RWPE1 (cell line): ENCODE measurements around the gene PARP1.

Source experiments
- CTCF ChIA-PET: fragments of 350-600 bp; sonication (Branson Sonifier 250); formaldehyde crosslinking; extraction: SDS; loops from one replicate; lab custom pipeline; 2021; lab: Yijun Ruan, JAX
- POLR2A ChIA-PET: fragments of 400-600 bp; formaldehyde crosslinking; extraction: SDS; loops from one replicate; lab custom pipeline; 2020; ENCODE audit warnings: antibody characterized with exemption; ENCODE audit not compliant: low non-redundant PET; lab: Yijun Ruan, JAX
- DNase-seq: peaks from one replicate; pipeline ENCODE4 v3.0.0; 2012; ENCODE audit warnings: low spot score
- H3K27ac ChIP-seq: fragments of 450-650 bp; 2 replicates; pipeline ENCODE4 v1.5.1; 2017
- TF ChIP-seq, protein P1 (sequence below): fragments of 450-650 bp; conservative IDR thresholded peaks from 2 replicates; pipeline ENCODE4 v1.5.1; 2017; ENCODE audit warnings: low read depth, mild to moderate bottlenecking

The PARP1 gene

DNA sequence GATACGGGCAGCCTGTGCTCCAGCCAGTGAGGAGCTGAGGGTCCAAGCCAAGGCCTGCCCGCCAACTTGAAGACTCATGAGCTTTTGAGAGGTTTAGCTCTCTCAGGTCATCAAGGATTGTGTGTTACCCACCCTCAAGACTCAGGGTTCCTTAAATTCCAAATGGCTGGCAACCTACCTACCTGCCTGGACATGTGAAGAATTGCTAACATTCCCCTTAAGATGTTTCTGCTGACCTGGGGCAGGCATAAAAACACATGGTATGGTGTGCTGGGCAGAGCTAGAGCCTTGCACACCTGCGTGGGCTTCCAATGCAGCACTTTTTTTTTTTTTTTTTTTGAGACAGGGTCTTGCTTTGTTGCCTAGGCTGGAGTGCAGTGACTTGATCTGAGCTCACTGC is 17.2 kb downstream of the PARP1 start:
- TF ChIP-seq, protein P1, sequence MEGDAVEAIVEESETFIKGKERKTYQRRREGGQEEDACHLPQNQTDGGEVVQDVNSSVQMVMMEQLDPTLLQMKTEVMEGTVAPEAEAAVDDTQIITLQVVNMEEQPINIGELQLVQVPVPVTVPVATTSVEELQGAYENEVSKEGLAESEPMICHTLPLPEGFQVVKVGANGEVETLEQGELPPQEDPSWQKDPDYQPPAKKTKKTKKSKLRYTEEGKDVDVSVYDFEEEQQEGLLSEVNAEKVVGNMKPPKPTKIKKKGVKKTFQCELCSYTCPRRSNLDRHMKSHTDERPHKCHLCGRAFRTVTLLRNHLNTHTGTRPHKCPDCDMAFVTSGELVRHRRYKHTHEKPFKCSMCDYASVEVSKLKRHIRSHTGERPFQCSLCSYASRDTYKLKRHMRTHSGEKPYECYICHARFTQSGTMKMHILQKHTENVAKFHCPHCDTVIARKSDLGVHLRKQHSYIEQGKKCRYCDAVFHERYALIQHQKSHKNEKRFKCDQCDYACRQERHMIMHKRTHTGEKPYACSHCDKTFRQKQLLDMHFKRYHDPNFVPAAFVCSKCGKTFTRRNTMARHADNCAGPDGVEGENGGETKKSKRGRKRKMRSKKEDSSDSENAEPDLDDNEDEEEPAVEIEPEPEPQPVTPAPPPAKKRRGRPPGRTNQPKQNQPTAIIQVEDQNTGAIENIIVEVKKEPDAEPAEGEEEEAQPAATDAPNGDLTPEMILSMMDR: no peak
- H3K27ac ChIP-seq: 0 out of 2 replicates have a peak overlapping the region, but pooled peaks have one; percentile 3
- peak; percentile 37 for DNase-seq
- ChIA-PET POLR2A (no interaction called here), CTCF (interaction anchor here (0.7 to 0.8 kb wide), 2 partner anchors 26 to 58 kb away, joined by 3 read pairs; no protein-coding TSS in a partner anchor)

GRCh38 chr1:226388131-226388530 is 19.8 kb downstream of the PARP1 start:
- ChIA-PET CTCF (no interaction called here), POLR2A (no interaction called here)
- H3K27ac ChIP-seq: no peak overlapping the region
- TF ChIP-seq, protein P1: no peak
- no peak for DNase-seq

DNA sequence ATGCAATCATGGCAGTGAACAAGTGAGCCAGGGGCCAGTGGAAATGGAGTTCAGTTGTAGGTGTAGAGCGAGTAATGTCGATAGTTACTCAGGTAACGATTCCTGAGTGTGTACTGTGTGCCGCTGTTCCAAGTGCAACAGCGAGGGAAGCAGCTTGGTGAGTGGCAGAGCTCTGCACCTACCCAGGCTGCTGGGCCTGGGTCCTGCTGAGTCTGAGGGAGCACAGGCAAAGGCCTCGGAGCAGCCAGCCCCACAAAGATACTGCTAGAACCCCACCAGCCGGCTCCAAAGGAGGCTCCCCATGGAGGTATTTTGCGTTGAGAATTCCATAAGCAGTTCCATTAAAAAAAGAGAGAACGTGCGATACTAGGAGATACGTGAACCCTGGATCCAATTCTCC is 23.2 kb downstream of the PARP1 start:
- CTCF ChIA-PET: interaction anchor here (0.6 kb wide), 1 partner anchor 84 kb away, joined by 3 read pairs; no protein-coding TSS in a partner anchor
- no peak overlapping the region for H3K27ac ChIP-seq
- no peak for DNase-seq
- POLR2A ChIA-PET: no interaction called here
- TF ChIP-seq, protein P1: no peak

DNA sequence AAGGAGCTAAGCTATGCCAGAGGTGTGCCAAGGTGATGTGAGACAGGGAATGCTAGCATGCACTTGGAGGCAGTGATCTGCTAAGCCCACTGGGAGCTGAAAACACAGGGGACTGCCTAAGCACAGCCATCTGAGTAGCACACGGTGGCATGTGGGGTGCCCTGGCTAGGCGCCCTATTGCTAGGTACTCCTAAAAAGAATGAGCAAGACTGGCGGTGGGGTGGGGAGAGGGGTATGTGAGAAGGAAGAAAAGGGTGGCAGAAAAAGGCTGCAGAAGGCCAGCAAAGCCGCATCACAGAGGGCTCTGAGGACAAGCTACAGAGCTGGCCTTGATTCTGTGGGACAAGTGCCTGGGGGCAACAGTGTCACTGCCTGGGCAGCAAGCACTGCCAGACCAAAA is 23.9 kb downstream of the PARP1 start:
- no peak overlapping the region for H3K27ac ChIP-seq
- ChIA-PET POLR2A (no interaction called here), CTCF (interaction anchor here (0.5 to 0.8 kb wide), 2 partner anchors 23 to 24 kb away, joined by 3 to 5 read pairs; partner anchors contain the start of gene PARP1)
- TF ChIP-seq, protein P1: no peak
- DNase-seq: no peak

GRCh38 chr1:226382030-226382429 is 25.9 kb downstream of the PARP1 start:
- CTCF ChIA-PET: no interaction called here
- no peak overlapping the region for H3K27ac ChIP-seq

DNA sequence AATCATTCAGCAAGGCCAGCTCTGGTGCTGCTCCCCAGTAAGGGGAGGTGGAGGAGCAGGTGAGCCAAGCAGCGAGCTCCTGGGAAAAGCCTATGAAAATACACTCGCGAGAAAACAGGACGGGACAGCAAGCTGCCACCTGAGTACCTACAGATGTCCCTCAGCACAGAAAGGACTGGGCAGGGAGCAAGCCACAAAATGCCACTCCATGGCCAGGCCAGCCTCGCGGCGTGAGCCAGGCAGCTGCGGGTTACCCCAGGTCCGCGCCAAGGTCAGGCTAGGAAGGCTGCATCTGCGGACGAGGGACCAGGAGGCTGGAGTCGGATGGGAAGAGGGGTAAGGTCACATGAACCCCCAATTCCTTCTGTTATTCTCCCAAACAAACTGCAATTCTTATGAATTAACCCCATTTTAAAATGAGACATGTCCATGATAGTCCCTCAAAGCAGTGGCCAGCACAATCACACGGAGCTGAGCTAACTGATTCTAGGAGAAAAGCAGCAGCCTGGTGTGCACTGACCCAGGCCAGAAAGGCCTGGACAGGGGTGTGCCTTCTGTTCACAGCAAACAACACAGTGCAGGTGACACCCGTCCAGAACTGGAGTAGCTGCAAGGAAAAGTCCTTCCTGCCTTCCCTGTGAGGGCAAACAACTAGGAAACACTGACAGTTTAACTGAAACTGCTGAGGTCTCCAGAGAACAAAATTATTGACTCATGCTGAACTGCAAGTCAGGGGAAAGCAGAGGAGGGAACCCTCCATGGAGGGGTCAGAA is 26.5 kb downstream of the PARP1 start:
- no peak overlapping the region for H3K27ac ChIP-seq
- ChIA-PET CTCF (interaction anchor here (0.6 kb wide), 1 partner anchor 231 kb away, joined by 3 read pairs; no protein-coding TSS in a partner anchor), POLR2A (no interaction called here)
- DNase-seq: no peak
- TF ChIP-seq, protein P1: no peak

More at GRCh38 chr1:226382030-226382429, 25.9 kb downstream of the PARP1 start:
- TF ChIP-seq, protein P1: no peak
- DNase-seq: no peak
- POLR2A ChIA-PET: no interaction called here
